ENCODE measurements around the gene TMEM156.

- TF ChIP-seq CTCF (IDR thresholded peaks at IDR 0.05; ENCODE audit: borderline replicate concordance, extremely low read depth, low read length, poor library complexity, severe bottlenecking): no peak
- TF ChIP-seq EZH2 (IDR thresholded peaks at IDR 0.05; ENCODE audit: borderline replicate concordance, low read depth, low read length, severe bottlenecking): no peak
Measured at GRCh38 chr4:39014028-39014427, 18.2 kb downstream of the TMEM156 start.
